ENCODE data around the gene TFDP2.

DNA sequence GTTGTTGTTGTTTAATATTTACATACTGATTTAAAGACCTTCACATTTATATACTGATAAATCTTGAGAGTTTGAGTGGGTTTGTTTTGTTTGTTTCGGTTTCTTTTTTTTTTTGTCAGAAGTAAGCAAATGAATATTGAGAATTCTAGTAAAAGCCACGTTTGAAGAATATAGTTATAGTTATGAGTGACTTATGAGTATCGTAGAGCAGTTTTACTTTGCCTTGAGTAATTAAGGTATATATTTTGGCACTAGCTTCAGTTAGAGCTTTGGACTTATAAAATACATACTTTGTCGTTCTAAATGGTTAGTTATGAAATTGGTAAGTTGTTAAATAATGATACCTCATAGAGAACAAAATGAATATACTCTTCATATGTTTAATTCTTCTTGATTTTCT is 245.1 kb downstream of the TFDP2 start:
- TF ChIP-seq POLR2A (IDR thresholded peaks at IDR 0.05) = no peak
- TF ChIP-seq, protein P1, sequence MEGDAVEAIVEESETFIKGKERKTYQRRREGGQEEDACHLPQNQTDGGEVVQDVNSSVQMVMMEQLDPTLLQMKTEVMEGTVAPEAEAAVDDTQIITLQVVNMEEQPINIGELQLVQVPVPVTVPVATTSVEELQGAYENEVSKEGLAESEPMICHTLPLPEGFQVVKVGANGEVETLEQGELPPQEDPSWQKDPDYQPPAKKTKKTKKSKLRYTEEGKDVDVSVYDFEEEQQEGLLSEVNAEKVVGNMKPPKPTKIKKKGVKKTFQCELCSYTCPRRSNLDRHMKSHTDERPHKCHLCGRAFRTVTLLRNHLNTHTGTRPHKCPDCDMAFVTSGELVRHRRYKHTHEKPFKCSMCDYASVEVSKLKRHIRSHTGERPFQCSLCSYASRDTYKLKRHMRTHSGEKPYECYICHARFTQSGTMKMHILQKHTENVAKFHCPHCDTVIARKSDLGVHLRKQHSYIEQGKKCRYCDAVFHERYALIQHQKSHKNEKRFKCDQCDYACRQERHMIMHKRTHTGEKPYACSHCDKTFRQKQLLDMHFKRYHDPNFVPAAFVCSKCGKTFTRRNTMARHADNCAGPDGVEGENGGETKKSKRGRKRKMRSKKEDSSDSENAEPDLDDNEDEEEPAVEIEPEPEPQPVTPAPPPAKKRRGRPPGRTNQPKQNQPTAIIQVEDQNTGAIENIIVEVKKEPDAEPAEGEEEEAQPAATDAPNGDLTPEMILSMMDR (IDR thresholded peaks at IDR 0.05) = no peak
